Endothelial cell of umbilical vein (primary cell): Measurements from ENCODE around the gene GORASP2. TPM values are rescaled to one million over a fixed set of nuclear protein-coding genes. Genes with fewer than 3 reads are reported as not detected.

ENCODE experiments used
- BruUV-seq: library from RNA; stranded (reverse); fragments of 400-500 nt; replicated peaks from 2 replicates; lab custom pipeline; 2021; lab: Mats Ljungman, UMichigan
- CTCF ChIA-PET: fragments of 300-600, 350-600 bp; sonication (Branson Sonifier 250); formaldehyde crosslinking; loops from one replicate; lab custom pipeline; 2021; ENCODE audit warnings: antibody characterized with exemption, inconsistent platforms; lab: Charles Lee
- POLR2A ChIA-PET: fragments of 300-600, 350-600 bp; sonication (Branson Sonifier 250); formaldehyde crosslinking; loops from one replicate; lab custom pipeline; 2021; ENCODE audit warnings: antibody characterized with exemption, inconsistent platforms; lab: Charles Lee
- DNase-seq: peaks from one replicate; pipeline ENCODE4 v3.0.0-alpha.2; 2011; ENCODE audit warnings: low read depth, low spot score
- FAIRE-seq: peaks from 2 replicates; lab custom pipeline; 2011; peaks lifted over from hg19 to GRCh38; lab: Jason Lieb, UNC
- H2AFZ ChIP-seq: 2 replicates; pipeline ENCODE4 v1.6.0; 2012; ENCODE audit warnings: low read depth, low read length, control low read depth, inconsistent platforms
- H3K27ac ChIP-seq: 2 replicates; pipeline ENCODE4 v1.5.1; 2011; ENCODE audit warnings: low read depth, mild to moderate bottlenecking, control low read depth, low read length, moderate library complexity; ENCODE audit not compliant: insufficient read depth
- H3K27me3 ChIP-seq, 2 experiments: 2 replicates each; pipeline versions ENCODE4 v1.6.0 to v1.6.1; 2011; ENCODE audit warnings: low read length in 2 of 2, mixed read lengths in 1 of 2; ENCODE audit not compliant: control insufficient read depth in 2 of 2, insufficient read depth in 2 of 2
- H3K36me3 ChIP-seq, 2 experiments: 2 replicates in 1 of 2; 3 replicates in 1 of 2; pipeline ENCODE4 v1.5.1; 2011; ENCODE audit warnings: low read length in 2 of 2, mild to moderate bottlenecking in 1 of 2, moderate library complexity in 1 of 2; ENCODE audit not compliant: control insufficient read depth in 2 of 2, insufficient read depth in 2 of 2; ENCODE audit errors: extremely low read depth in 1 of 2
- H3K4me1 ChIP-seq: 3 replicates; pipeline ENCODE4 v1.5.1; 2011; ENCODE audit warnings: mild to moderate bottlenecking, low read length; ENCODE audit not compliant: control insufficient read depth, insufficient read depth; ENCODE audit errors: extremely low read depth
- H3K4me2 ChIP-seq: 2 replicates; pipeline ENCODE4 v1.6.1; 2011; ENCODE audit warnings: low read length, control low read depth, mixed read lengths; ENCODE audit not compliant: insufficient read depth
- H3K4me3 ChIP-seq, 3 experiments: fragments of 200-600 bp in 1 of 3; sonication (generic), shearing (Covaris generic) in 1 of 3; replicated peaks in 1 of 3; 2 replicates each; pipeline ENCODE4 v1.5.1; 2011 to 2016; ENCODE audit warnings: control low read depth in 3 of 3, low read length in 3 of 3, mild to moderate bottlenecking in 2 of 3, inconsistent platforms in 1 of 3, low read depth in 1 of 3, moderate library complexity in 1 of 3; ENCODE audit not compliant: insufficient read depth in 1 of 3
- H3K79me2 ChIP-seq: 2 replicates; pipeline ENCODE4 v1.6.0; 2012; ENCODE audit warnings: low read length, inconsistent platforms; ENCODE audit not compliant: control insufficient read depth, insufficient read depth
- H3K9ac ChIP-seq: replicated peaks from 2 replicates; pipeline ENCODE3; 2011; ENCODE audit warnings: low read length, control low read depth; ENCODE audit not compliant: insufficient read depth; ENCODE audit errors: extremely low read depth
- H3K9me1 ChIP-seq: replicated peaks from 3 replicates; pipeline ENCODE4 v1.6.0; 2011; ENCODE audit warnings: mild to moderate bottlenecking, low read length; ENCODE audit not compliant: control insufficient read depth, insufficient read depth; ENCODE audit errors: extremely low read depth
- H3K9me3 ChIP-seq: replicated peaks from 2 replicates; pipeline ENCODE4 v1.5.1; 2012; ENCODE audit warnings: low read length, inconsistent platforms; ENCODE audit not compliant: control insufficient read depth, insufficient read depth
- H4K20me1 ChIP-seq: replicated peaks from 2 replicates; pipeline ENCODE3; 2011; ENCODE audit warnings: mild to moderate bottlenecking, low read length; ENCODE audit not compliant: control insufficient read depth, insufficient read depth; ENCODE audit errors: extremely low read depth
- EZH2 ChIP-seq: IDR thresholded peaks from 2 replicates; pipeline ENCODE4 v1.6.1; 2012; ENCODE audit warnings: borderline replicate concordance, low read depth, mild to moderate bottlenecking, moderate library complexity, low read length, inconsistent platforms; ENCODE audit not compliant: severe bottlenecking
- FOS ChIP-seq: IDR thresholded peaks from 2 replicates; pipeline ENCODE4 v1.6.1; 2011; ENCODE audit warnings: mild to moderate bottlenecking, low read length, moderate library complexity, borderline replicate concordance; ENCODE audit not compliant: insufficient read depth
- GATA2 ChIP-seq: IDR thresholded peaks from 2 replicates; pipeline ENCODE4 v1.7.0; 2011; ENCODE audit warnings: low read depth, mild to moderate bottlenecking, moderate library complexity, mixed read lengths, low read length; ENCODE audit not compliant: insufficient read length, insufficient read depth
- JUN ChIP-seq: IDR thresholded peaks from 2 replicates; pipeline ENCODE4 v1.6.1; 2011; ENCODE audit warnings: borderline replicate concordance, low read depth; ENCODE audit not compliant: insufficient read length, insufficient read depth
- MYC ChIP-seq: IDR thresholded peaks from one replicate; pipeline ENCODE4 v1.6.1; 2011; ENCODE audit warnings: mild to moderate bottlenecking, low read depth, low read length
- POLR2A ChIP-seq: IDR thresholded peaks from 2 replicates; pipeline ENCODE4 v1.6.1; 2012; ENCODE audit warnings: low read depth, mild to moderate bottlenecking, control low read depth, low read length
- POLR2AphosphoS5 ChIP-seq: IDR thresholded peaks from 2 replicates; pipeline ENCODE4 v1.6.1; 2012; ENCODE audit warnings: low read depth, mild to moderate bottlenecking, control low read depth, low read length, moderate library complexity; ENCODE audit not compliant: insufficient read depth
- dilution Hi-C: fragments of 300-500 bp; cut with MboI; formaldehyde crosslinking; loops from one replicate; pipeline ENCODE4 v1.15.0; 2019; ENCODE audit warnings: low sequenced_read_pairs; ENCODE audit not compliant: extremely low pct_ligation_motif_present
- intact Hi-C: fragments of 100-400 bp; cut with micrococcal nuclease; formaldehyde crosslinking; loops from one replicate; pipeline ENCODE4 v1.10.0; 2022
- polyA plus RNA-seq, 4 experiments: library from polyadenylated mRNA; depleted of rRNA in 3 of 4; stranded (reverse) in 3 of 4; unstranded in 1 of 4; fragments of >200 nt; gene quantifications; 2 replicates each; pipeline versions ENCODE4 v1.2.1 to v1.2.3, GENCODE V29; 2011 to 2012; ENCODE audit warnings: missing spikeins in 1 of 4
- total RNA-seq: library from RNA; stranded (reverse); gene quantifications from 2 replicates; pipeline ENCODE4 v1.2.3, GENCODE V29; 2021
- TF ChIP-seq, protein P1 (sequence below), 2 donors: IDR thresholded peaks; 1 replicate in 1 of 2; 2 replicates in 1 of 2; pipeline ENCODE4 v1.5.1; 2011; ENCODE audit warnings: low read length in 2 of 2, mild to moderate bottlenecking in 2 of 2, moderate library complexity in 2 of 2, control low read depth in 1 of 2, inconsistent platforms in 1 of 2, low read depth in 1 of 2; ENCODE audit not compliant: insufficient read depth in 1 of 2; ENCODE audit errors: extremely low read depth in 1 of 2
- TF ChIP-seq, protein P2 (sequence below): IDR thresholded peaks from 2 replicates; pipeline ENCODE4 v1.6.1; 2011; ENCODE audit not compliant: insufficient read depth, insufficient read length

GORASP2 gene
- total and polyA plus RNA-seq, 2 donors (not counting 3 experiments of a cell fraction or from before 2014, with no cell fraction given): 104 to 245 TPM

DNA sequence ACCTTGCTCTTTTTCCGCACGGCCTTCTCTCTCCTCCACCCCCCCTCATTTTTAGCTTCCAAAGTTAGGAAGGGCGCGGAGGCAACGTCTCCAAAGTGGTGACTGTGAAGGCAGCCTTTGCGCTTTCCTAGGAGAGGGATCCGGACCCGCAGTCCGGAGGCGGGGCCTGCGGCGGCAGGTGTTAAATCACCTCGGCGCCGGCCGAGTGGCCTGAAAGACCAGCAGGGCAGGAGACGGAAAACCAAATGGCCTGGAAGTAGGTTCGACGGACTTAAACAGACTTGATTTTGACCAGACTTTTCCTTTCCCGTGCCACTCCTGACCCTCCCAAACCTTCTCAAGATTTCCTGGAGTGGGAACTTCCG lies 615 bp downstream of the GORASP2 start:
- FAIRE-seq (no peak), DNase-seq (peak; percentile 54)
- TF ChIP-seq, protein P1, sequence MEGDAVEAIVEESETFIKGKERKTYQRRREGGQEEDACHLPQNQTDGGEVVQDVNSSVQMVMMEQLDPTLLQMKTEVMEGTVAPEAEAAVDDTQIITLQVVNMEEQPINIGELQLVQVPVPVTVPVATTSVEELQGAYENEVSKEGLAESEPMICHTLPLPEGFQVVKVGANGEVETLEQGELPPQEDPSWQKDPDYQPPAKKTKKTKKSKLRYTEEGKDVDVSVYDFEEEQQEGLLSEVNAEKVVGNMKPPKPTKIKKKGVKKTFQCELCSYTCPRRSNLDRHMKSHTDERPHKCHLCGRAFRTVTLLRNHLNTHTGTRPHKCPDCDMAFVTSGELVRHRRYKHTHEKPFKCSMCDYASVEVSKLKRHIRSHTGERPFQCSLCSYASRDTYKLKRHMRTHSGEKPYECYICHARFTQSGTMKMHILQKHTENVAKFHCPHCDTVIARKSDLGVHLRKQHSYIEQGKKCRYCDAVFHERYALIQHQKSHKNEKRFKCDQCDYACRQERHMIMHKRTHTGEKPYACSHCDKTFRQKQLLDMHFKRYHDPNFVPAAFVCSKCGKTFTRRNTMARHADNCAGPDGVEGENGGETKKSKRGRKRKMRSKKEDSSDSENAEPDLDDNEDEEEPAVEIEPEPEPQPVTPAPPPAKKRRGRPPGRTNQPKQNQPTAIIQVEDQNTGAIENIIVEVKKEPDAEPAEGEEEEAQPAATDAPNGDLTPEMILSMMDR (IDR thresholded peaks at IDR 0.05; ENCODE audit: extremely low read depth in 1 of 2, insufficient read depth in 1 of 2, low read depth in 1 of 2, low read length in 2 of 2): no peak
- TF ChIP-seq MYC (no peak), GATA2 (no peak), POLR2AphosphoS5 (no peak), JUN (no peak), FOS (no peak), EZH2 (no peak), POLR2A (no peak)
- TF ChIP-seq, protein P2, sequence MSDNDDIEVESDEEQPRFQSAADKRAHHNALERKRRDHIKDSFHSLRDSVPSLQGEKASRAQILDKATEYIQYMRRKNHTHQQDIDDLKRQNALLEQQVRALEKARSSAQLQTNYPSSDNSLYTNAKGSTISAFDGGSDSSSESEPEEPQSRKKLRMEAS: no peak
- CTCF ChIA-PET: interaction anchor here (0.6 to 1.8 kb wide), 11 partner anchors 9 to 1198 kb away, joined by 3 to 11 read pairs (median 6); partner anchors contain the start of genes DCAF17 and METTL8
- Histone ChIP-seq H4K20me1 (peaks cover 8% of the 10 kb centered on the region), H3K79me2 (peaks cover 54% of the 10 kb centered on the region), H3K4me1 (peaks cover 16% of the 10 kb centered on the region), H3K36me3 (no peaks in the 10 kb centered on the region), H3K27ac (peak overlapping the region; percentile 70), H3K4me3 (peak overlapping the region; percentile 80 to 98 (median 91)), H3K27me3 (no peaks in the 10 kb centered on the region), H3K9ac (peak overlapping the region; percentile 94), H2AFZ (peak overlapping the region; percentile 79), H3K4me2 (peak overlapping the region; percentile 88), H3K9me1 (no peaks in the 10 kb centered on the region), H3K9me3 (no peaks in the 10 kb centered on the region)
- BruUV-seq: no TSS peak
- intact Hi-C loops: loop anchor here (1.0 kb wide), 2 partner anchors 487 to 505 kb away; partner anchors contain the start of gene DCAF17
- POLR2A ChIA-PET: interaction anchor here (0.5 kb wide), 1 partner anchor 641 kb away, joined by 3 read pairs; no protein-coding TSS in a partner anchor
- dilution Hi-C loops: no loop called here
